ENCODE data around the gene CCNYL1.

- no peak for TF ChIP-seq POLR2AphosphoS5 (IDR thresholded peaks at IDR 0.05; ENCODE audit: low read depth, low read length)
- TF ChIP-seq POLR2A (IDR thresholded peaks at IDR 0.05; ENCODE audit: low read depth, low read length): no peak
- TF ChIP-seq TAF1 (IDR thresholded peaks at IDR 0.05; ENCODE audit: low read depth, low read length): no peak
Observed at GRCh38 chr2:207743514-207743913, 32.1 kb downstream of the CCNYL1 start.

Measured in GM12891 (cell line).